ENCODE results near the gene ABCC3.
"Not testable (repeated sequence)": the region's sequence is repeated elsewhere in the genome, so short reads cannot be mapped to it uniquely, and the experiment has no call there.

ABCC3 gene

DNA sequence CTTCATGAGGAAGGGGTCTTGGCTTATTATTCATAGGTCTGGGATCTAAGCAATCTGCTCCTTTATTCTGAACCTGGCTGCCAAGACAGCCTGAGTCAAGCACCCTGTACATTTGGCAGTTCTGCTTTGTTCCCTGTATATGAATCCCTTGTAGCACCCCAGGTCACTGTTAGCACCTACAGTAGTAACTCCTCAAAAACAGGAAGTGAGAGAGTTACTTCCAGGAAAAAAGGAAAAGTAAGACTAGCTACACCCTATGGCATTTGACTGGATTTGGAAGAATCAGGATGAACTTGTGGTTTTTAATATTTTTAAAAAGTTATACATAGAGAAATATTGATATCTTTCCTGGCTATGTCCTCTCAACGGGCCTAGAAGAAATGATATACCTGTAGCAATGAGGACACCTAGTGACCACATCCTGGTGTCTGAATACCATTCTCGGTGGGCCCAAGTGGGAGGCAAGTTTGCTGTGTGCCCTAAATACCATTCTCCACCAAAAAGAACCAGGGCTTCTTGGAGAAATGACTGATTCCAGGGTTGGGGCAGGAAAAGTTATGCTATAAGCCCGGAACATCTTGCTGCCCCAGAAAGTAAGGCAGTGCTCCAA, 63.1 kb downstream of the ABCC3 start:
- in situ Hi-C loops (cut with MboI; ENCODE audit: low sequenced_read_pairs): no loop called here

DNA sequence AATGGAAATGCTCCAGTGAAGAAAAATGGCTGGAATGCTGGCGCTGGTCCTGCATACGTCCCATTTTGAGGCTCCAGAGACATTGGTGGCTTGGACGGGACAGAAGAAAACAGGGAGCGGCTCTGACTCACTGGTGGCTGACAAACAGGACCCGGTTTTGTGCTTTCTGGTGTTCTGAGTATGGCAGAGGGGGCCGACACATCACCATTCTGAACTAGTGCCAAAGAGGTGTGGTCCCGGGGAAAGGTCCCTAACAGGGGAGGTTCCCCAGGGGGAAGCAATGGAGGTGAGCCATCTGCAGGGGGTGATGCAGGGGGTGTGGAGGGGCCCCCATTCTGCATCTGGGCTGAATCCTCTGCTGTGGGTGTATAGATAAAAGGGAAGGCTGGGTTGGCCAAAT, 64.7 kb downstream of the ABCC3 start:
- in situ Hi-C loops (cut with MboI; ENCODE audit: low sequenced_read_pairs): no loop called here

DNA sequence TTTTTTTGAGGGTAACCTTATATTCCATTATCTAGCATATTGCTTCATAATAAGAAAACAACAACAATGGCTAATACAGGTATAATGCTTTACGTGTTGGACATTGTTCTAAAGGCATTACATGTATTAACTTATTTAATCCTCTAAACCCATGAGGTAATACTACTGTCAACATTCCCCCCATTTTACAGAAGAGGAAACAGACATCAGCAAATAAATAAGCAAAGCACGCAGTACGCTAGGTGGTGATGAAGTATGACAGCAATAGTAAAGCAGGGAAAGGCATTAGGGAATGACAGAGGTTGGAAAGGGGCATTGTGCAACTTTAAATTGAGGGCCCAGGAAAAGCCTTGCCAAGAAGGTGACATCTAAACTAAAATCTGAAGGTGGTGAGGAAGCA, 68.5 kb downstream of the ABCC3 start:
- in situ Hi-C loops (cut with MboI; ENCODE audit: low sequenced_read_pairs): no loop called here

DNA sequence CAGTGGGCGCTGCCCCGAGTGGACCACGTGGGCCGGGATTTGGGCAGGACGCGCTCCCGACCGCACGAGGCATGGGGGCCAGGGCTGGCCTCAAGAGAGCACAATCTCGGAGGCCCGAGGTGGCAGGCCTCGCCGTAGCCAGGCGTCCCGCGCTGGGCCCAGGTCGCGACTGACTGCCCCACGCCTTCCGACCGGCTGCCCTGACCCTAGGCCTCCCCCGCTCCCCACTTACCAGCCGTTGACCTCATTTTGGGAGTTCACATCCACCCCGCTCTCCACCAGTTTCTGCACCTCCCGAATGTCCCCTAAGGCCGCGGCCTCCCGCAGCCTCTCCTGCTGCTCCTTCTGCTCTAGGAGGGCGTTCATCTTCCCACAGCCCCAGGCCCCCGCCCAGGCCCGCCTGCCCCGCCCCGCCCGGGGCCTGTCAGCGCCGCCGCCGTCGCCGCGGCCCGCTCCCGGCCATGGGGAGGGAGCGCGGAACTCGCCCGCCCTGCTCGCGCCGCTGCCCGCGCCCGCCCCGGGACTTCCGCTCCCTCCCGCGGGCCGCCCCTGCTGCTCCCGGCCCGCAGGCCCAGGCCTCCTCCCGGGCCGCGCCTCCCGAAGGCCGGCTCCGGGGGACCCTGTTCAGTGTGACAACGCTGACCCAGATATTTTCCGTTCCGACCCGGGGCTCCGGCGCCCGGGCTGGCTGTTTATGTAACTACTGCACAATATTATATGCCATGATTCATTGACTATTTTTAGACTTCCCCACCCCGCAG, 72.8 kb downstream of the ABCC3 start, which contains the start of gene ANKRD40:
TSS of gene ANKRD40 (minus strand) at position 626 of the 761 bp plus-strand sequence. CDS start at position 366, 260 bp downstream.
- in situ Hi-C loops (cut with MboI; ENCODE audit: low sequenced_read_pairs): no loop called here

DNA sequence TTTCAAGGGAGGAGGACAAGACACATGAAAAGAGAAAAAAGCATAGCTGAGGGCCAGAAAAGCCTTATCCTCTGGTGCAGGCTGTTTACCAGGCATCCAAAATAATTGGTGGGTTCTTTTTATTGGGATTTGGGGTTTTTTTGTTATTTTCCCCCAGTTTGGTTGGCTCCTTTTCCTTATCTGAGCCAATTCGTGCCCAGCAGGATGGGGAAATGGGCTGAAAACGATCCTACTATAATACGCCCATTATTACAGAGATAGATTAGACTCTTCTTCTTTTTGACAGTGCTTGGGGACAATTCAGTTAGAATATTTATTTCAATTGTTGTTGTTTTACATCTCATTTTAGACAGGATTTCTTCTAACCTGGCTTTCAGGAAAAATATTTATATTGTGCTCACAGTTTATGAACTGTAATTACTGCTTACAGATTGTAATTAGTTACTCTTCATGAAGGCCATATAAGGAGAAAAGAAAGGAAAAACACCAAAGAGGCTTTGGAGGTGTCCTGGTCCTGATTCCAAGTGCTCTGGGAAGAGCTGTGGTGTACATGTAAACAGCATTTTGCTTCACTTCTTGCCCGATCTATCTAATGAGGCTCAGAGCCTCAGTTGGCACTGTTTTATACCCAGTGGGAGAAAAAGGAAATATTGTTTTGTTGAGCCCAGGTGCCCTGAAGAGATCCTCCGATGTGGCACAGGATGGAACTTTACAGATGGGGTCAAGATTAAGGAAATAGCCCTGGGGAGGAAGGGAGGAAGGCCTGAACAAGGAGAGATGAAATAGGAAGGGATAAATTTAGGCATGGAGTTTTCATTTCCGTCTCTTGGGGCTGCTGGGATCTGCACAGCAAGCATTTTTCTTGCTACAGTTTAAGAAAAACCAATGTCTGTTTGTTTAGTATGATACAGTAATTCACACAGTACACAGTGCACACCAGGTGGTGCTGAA, 73.6 kb downstream of the ABCC3 start:
- in situ Hi-C loops (cut with MboI; ENCODE audit: low sequenced_read_pairs): no loop called here

DNA sequence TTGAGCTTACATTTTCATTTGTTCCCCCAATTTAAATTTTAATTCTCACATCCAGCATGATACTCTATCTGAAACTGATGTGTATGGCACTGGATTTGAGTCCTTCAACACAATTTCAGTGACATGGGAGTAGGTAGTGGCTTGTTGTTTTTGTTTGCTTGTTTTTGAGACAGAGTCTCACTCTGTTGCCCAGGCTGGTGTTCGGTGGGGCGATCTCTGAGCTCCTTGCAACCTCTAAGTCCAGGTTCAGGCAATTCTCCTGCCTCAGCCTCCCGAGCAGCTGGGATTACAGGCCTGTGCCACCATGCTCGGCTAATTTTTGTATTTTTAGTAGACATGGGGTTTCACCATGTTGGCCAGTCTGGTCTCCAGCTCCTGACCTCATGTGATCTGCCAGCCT, 74.4 kb downstream of the ABCC3 start:
- in situ Hi-C loops (cut with MboI; ENCODE audit: low sequenced_read_pairs): not testable (repeated sequence)

DNA sequence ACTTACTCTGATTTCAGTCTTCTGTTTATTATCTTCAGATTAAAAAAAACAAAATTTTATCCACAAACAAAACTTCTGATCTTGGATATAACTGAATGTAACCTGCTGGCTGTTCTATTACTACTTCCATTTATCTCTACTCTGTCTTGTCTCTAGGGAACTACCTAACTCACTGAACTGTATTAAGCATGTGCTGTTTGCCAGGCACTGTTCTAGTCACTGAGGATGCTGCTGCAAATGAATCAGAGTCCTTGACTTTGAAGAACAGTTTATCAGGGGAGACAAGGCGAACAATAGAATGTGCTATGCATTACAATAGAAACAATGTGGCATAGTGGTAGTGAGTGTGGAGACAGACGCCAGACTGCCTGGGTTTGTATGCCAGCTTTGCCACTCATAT, 75.3 kb downstream of the ABCC3 start:
- in situ Hi-C loops (cut with MboI; ENCODE audit: low sequenced_read_pairs): no loop called here

DNA sequence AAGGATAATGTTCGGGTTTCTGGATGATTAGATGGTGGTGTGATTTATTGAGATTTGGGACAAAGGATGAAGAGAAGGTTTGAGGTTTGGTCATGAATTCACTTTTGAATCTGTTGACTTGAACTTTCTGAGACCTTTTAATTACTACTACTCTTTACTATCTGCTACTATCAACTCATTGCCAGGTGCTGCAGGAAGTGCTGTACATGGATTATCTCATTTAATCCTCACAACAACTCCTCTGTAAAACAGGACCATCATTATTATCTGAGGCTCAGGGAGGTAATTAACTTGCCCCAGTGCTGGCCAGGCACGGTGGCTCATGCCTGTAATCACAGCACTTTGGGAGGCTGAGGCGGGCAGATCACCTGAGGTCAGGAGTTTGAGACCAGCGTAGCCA, 76.0 kb downstream of the ABCC3 start:
- in situ Hi-C loops (cut with MboI; ENCODE audit: low sequenced_read_pairs): no loop called here

DNA sequence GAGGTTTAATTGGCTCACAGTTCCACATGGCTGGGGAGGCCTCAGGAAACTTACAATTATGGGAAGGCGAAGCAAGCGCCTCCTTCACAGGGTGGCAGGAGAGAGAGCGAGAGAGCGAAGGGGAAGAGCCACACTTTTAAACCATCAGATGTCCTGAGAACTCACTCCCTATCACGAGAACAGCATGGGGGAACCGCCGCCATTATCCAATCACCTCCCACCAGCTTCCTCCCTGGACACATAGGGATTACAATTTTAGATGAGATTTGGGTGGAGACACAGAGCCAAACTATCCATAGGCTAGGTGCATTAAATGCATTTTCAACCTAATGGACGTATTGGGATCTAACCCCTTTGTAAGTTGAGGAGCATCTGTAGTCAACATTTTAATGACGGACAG, 78.0 kb downstream of the ABCC3 start:
- in situ Hi-C loops (cut with MboI; ENCODE audit: low sequenced_read_pairs): no loop called here

DNA sequence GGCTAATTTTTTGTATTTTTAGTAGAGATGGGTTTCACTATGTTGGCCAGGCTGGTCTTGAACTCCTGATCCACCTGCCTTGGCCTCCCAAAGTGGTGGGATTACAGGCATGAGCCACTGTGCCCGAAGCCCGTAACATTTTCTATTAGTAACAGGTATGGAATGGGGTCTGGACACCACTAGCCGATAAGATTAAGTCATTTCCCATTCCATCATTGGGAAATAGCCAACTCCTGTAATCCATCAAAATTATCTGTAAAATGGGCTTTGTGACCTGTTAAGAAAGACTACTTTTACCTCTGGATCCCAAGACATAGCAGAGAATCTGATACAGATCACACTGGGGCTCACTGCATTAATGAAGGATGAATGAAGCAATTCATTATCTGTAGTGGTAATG, 80.8 kb downstream of the ABCC3 start:
- in situ Hi-C loops (cut with MboI; ENCODE audit: low sequenced_read_pairs): no loop called here

DNA sequence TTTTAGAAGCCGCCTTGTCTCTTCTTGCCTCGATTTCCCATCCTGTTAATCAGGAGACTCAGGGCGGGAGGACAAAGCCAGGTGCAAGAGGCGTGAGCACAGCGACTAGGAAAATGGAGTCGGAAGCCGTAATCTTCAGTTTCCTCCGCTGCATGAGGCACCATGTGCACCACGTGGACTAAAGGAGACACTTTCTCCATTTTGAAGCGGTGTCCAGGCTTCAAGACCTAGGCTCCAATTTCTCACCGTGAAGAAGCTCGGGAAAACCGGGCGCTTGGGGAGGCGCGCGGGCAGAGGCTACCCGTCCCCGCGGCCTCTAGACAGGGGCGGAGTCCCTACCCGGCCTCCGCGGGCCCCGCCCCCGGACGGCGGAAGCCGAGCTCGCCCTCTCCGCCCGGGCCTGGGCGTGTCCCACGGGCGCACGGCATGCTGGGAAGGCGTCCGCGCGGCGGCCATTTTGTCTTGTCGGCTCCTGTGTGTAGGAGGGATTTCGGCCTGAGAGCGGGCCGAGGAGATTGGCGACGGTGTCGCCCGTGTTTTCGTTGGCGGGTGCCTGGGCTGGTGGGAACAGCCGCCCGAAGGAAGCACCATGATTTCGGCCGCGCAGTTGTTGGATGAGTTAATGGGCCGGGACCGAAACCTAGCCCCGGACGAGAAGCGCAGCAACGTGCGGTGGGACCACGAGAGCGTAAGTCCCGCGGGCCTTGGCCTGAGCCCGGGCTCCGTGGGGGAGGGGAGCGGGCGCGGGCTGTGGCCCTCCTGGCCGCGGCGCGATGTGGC, 84.7 kb downstream of the ABCC3 start, which contains the start of gene LUC7L3:
TSS of gene LUC7L3 (plus strand) at position 460 of the 780 bp plus-strand sequence. CDS start at position 590, 130 bp downstream.
- in situ Hi-C loops (cut with MboI; ENCODE audit: low sequenced_read_pairs): no loop called here

DNA sequence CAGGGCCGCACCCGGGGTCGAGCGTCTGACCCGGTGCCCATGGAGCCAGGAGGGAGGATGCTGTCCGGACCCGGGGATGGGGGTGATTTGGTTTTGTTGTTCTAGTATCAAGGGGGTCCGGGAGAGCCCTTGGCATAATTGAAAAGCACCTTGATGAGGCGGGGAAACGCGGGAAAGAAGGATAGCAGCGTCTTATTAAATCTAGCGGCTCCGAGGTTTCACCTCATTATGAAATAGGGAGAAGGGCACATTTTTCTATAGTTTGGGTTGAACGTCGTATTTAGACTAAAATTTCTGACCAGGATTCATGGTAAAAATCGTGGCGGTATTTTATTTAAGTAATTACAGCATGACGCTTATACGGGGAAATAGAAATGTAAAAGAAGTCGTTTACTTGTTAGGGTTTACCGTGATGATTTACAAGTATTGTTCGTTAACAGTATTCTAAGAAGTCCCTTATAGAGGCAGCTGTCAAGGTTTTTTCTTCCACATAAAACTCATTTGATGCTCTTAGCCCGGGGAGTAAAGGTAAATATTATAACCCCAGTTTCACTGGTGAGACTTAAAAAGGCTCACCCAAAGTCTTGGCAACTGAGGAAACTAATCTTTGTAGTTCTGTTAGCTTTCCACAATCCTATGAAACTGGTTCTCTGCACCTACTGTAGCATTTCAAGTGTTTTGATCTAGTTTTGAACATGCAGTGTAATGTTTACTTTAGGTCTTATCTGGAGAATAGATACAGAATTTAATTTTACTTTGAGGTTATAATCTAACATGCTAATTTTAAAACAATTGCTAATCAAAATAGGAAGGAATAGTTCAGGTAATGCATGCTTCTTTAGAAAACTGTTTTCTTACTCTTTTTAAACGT, 85.5 kb downstream of the ABCC3 start:
- in situ Hi-C loops (cut with MboI; ENCODE audit: low sequenced_read_pairs): no loop called here

DNA sequence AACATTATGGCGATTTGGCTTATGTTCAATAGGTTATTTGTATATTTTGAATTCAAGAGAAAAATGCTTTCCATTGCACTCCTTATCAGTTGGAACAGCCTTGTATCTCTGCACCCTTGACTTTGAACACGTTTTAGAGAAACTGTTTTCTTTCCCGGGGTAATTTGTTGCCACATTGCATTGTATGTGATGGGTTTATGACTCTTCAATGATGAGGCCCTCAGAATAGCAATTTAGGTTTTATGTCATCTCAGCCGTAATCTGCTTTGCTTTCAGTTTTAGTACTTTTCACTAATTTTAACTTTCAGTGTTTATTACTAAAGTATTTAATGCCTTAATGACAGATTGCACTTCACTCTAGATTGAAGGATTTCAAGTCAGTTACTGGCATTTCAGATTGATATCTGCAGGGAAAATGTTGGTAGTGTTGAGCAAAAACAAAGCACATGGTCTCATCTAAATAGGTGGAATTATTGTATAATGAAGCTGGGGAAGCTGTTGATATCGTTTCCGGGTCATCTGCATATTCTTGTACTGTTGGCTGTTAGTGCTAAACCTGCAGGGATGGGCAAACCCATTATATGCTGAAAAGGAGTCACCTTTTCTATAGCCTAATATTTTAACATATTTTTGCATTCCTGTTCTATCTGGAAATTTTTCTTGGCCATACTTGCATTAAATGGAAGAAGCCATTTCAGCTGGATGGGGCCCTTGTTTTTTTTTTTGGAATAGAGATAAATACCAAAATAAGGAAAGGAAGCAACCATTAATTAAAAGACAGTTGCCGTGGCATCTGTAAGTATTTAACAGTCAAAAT, 86.7 kb downstream of the ABCC3 start:
- in situ Hi-C loops (cut with MboI; ENCODE audit: low sequenced_read_pairs): no loop called here

DNA sequence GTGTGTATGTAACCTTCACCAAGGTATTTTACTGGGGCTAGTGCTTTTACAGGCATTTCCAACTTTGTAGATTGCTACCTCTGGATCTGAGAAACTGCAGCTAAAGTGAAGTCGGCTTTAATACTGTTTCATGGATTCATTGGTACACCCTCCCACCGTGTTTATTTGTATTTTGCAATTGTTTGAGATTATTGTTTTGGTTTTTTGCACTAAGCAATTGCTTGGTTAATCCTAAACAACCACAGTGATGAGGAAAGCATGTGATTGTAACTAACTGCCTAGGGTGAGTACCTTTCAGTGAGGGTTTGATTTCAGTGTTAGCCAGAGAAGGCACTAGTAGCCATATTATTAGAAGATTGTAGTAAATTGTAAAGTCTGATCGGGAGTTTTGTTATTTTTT, 88.1 kb downstream of the ABCC3 start:
- in situ Hi-C loops (cut with MboI; ENCODE audit: low sequenced_read_pairs): no loop called here

DNA sequence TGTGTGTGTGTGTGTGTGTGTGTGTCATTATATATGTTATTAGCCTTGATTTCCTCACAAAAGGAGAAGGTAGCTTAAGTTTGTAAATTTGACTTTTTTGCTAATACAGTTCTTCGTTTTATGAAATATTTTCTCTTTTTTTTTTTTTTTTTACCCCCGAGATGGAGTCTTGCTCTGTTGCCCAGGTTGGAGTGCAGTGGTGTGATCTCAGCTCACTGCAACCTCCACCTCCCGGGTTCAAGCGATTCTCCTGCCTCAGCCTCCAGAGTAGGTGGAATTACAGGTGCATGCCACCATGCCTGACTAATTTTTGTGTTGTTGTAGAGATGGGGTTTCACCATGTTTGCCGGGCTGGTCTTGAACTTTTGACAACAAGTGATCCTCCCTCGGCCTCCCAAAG, 89.9 kb downstream of the ABCC3 start:
- in situ Hi-C loops (cut with MboI; ENCODE audit: low sequenced_read_pairs): not testable (repeated sequence)

DNA sequence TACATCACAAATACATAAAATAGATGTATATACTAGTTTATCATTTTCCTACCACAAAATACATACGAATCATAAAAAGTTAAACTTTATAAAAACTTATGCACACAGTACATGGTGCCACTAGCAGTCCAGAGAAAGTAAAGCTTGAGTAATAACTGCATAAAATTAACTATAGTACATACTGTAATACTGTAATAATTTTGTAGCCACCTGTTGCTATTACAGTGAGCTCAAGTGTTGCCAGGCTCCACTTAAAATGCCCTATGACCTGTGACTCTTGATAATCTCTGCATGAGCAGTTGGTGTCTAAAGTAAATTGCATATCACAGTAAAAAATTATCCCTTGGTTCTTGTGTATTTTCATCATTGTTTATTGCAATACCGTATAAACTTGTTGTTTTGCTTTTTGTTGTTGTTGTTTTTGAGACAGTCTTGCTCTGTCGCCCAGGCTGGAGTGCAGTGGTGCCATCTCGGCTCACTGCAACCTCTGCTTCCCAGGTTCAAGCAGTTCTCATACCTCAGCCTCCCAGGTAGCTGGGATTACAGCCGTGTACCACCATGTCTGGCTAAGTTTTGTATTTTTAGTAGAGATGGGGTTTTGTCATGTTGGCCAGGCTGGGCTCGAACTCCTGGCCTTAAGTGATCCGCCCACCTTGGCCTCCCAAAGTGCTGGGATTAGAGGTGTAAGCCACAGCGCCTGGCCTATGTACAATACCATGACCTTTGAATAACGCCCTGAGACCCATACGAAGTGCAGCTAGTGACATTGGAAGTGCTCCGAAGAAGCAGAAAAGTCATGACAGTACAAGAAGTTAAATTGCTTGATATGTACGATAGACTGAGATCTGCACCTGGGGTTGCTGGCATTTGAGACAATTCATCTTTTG, 91.3 kb downstream of the ABCC3 start:
- in situ Hi-C loops (cut with MboI; ENCODE audit: low sequenced_read_pairs): no loop called here

DNA sequence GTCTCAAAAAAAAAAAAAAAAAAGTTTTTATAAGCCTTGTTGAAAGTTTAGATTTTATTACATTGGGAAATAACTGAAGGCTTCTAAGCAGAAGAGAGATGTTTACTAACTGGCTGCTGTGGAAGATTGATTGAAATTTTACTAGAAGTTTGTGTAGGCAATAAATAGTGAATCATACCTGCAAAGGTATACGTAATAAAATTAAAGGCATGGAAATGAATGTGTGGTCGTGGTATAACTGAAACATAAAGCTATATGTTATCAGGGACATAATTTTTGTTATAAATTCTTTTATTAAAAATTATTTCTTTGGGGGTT, 93.4 kb downstream of the ABCC3 start:
- in situ Hi-C loops (cut with MboI; ENCODE audit: low sequenced_read_pairs): no loop called here
